ENCODE data around the gene VPS39.
A peak's percentile ranks its signal among the peaks of the same experiment; 100 is the strongest.

The VPS39 gene, protein sequence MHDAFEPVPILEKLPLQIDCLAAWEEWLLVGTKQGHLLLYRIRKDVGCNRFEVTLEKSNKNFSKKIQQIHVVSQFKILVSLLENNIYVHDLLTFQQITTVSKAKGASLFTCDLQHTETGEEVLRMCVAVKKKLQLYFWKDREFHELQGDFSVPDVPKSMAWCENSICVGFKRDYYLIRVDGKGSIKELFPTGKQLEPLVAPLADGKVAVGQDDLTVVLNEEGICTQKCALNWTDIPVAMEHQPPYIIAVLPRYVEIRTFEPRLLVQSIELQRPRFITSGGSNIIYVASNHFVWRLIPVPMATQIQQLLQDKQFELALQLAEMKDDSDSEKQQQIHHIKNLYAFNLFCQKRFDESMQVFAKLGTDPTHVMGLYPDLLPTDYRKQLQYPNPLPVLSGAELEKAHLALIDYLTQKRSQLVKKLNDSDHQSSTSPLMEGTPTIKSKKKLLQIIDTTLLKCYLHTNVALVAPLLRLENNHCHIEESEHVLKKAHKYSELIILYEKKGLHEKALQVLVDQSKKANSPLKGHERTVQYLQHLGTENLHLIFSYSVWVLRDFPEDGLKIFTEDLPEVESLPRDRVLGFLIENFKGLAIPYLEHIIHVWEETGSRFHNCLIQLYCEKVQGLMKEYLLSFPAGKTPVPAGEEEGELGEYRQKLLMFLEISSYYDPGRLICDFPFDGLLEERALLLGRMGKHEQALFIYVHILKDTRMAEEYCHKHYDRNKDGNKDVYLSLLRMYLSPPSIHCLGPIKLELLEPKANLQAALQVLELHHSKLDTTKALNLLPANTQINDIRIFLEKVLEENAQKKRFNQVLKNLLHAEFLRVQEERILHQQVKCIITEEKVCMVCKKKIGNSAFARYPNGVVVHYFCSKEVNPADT

DNA sequence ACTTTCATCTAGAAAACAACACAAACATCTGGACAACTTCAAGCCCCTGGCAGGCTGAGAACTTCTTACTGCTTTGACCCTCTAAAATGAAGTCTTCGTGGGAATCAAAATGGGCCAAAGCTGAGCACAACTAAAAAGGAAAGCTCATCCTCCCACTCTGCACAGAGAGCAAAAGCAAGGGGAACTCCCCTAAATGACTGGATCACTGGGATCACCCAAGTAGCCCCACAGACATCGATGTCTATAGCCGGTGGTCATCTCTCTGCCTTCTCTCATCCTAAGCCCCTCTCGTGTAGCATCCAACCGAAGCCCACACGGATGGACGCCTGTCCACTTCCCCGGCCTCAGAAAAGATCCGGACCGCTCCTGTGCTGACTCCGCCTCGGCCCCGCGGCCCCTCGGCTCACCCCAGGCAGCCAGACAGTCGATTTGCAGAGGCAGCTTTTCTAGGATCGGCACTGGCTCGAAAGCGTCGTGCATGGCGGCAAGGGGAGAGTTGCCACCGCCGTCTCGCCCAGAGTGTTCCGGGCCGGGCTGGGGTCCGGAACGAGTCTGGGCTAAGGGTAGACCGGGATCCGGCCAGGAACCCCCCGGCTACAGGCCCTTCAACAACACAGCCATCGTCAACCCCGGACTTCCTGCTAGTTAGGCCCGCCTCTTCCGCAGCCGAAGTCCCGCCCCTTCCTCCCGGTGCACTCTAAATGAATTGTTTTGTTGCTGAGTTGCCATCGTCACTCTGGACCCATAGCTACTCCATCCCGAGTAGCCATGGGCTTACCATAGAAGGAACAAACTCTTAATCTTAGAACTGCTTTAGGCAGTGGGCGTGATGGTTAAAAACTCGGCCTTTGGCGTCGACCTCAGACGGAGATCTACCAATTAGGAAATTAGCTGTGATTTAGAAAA is at the start of gene VPS39:
Gene VPS39, minus strand, starts transcription at position 631 of the 906 bp plus-strand sequence. Its CDS starts 151 bp downstream, at position 480.
- Histone ChIP-seq H3K9ac (peak within 1 kb of the TSS; percentile 75), H3K27ac (peak within 1 kb of the TSS; percentile 72), H3K4me3 (IDR thresholded peaks at IDR 0.05; ENCODE audit: insufficient read depth, low read depth, low read length) (no peak within 1 kb of the TSS), H3K27me3 (ENCODE audit: insufficient read depth, low read depth) (no peaks in the 10 kb centered on the region), H2AFZ (ENCODE audit: low read depth) (peak within 1 kb of the TSS; percentile 47), H3K36me3 (ENCODE audit: insufficient read depth) (no peaks in the 10 kb centered on the region), H3K4me1 (ENCODE audit: low read depth, poor library complexity, severe bottlenecking) (peaks cover 21% of the 10 kb centered on the region), H3K4me2 (peak within 1 kb of the TSS; percentile 72), H3K79me2 (ENCODE audit: insufficient read depth, low read depth) (peaks cover 19% of the 10 kb centered on the region), H4K20me1 (ENCODE audit: insufficient read depth) (no peaks in the 10 kb centered on the region)
- TF ChIP-seq, protein P1, sequence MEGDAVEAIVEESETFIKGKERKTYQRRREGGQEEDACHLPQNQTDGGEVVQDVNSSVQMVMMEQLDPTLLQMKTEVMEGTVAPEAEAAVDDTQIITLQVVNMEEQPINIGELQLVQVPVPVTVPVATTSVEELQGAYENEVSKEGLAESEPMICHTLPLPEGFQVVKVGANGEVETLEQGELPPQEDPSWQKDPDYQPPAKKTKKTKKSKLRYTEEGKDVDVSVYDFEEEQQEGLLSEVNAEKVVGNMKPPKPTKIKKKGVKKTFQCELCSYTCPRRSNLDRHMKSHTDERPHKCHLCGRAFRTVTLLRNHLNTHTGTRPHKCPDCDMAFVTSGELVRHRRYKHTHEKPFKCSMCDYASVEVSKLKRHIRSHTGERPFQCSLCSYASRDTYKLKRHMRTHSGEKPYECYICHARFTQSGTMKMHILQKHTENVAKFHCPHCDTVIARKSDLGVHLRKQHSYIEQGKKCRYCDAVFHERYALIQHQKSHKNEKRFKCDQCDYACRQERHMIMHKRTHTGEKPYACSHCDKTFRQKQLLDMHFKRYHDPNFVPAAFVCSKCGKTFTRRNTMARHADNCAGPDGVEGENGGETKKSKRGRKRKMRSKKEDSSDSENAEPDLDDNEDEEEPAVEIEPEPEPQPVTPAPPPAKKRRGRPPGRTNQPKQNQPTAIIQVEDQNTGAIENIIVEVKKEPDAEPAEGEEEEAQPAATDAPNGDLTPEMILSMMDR (conservative IDR thresholded peaks at IDR 0.05; ENCODE audit: low read depth, low read length) = no peak; the same call in 1 of the 2 replicates

DNA sequence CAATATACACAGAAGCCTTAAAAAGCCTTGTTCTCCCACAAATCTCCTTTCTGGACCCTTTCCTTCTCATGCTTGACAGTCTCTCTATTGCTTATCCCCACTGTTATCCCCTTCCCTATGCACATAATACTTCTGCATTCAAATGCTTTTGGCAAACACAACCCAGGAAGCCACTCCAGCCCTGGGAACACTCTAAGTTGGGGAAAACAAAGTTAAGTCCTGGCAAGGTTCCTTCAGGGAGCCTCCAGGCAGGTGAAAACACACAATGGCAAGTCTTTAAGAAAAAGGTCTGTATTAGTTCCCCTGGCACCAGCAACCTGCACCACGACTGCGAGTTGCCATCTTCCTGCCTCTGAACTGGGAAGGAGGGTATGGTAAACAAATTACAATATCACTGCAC is 45.2 kb upstream of the VPS39 start:
- no peaks in the 10 kb centered on the region for H3K79me2 ChIP-seq (ENCODE audit: insufficient read depth, low read depth)
- no peaks in the 10 kb centered on the region for H3K27me3 ChIP-seq (ENCODE audit: insufficient read depth, low read depth)
- H2AFZ ChIP-seq (ENCODE audit: low read depth) = no peak overlapping the region
- no peak overlapping the region for H3K4me3 ChIP-seq (IDR thresholded peaks at IDR 0.05; ENCODE audit: insufficient read depth, low read depth, low read length)
- TF ChIP-seq, protein P1 (conservative IDR thresholded peaks at IDR 0.05; ENCODE audit: low read depth, low read length) = no peak
- H3K4me1 ChIP-seq (ENCODE audit: low read depth, poor library complexity, severe bottlenecking) = no peaks in the 10 kb centered on the region
- no peak overlapping the region for H3K4me2 ChIP-seq
- H4K20me1 ChIP-seq (ENCODE audit: insufficient read depth) = no peaks in the 10 kb centered on the region
- no peak overlapping the region for H3K27ac ChIP-seq
- H3K36me3 ChIP-seq (ENCODE audit: insufficient read depth) = 0 out of 2 replicates have a peak, but pooled peaks cover 8% of the 10 kb centered on the region
- H3K9ac ChIP-seq = no peak overlapping the region

DNA sequence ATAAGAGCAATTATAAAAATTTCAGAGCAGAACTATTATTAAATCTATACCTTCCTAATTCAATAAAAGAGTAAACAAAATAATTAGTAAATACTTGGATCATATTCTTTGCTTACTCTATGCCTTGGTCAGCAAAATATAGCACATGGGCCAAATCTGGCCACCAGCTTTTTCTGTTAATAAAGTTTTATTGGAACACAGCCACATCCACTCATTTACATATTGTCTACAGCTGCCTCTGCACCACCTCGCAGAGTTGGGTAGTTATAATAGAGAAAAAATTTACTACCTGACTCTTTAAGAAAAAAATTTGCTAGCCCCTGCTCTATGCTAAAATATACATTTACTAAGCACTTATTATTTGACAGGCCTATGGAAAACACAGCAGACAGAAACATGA is 32.7 kb upstream of the VPS39 start:
- Histone ChIP-seq H4K20me1 (ENCODE audit: insufficient read depth) (no peaks in the 10 kb centered on the region), H3K27me3 (ENCODE audit: insufficient read depth, low read depth) (no peaks in the 10 kb centered on the region), H3K4me3 (IDR thresholded peaks at IDR 0.05; ENCODE audit: insufficient read depth, low read depth, low read length) (no peak overlapping the region), H3K27ac (no peak overlapping the region), H3K79me2 (ENCODE audit: insufficient read depth, low read depth) (no peaks in the 10 kb centered on the region), H3K4me2 (no peak overlapping the region), H3K36me3 (ENCODE audit: insufficient read depth) (no peaks in the 10 kb centered on the region; the same call in 1 of the 2 replicates), H3K4me1 (ENCODE audit: low read depth, poor library complexity, severe bottlenecking) (no peaks in the 10 kb centered on the region), H3K9ac (no peak overlapping the region), H2AFZ (ENCODE audit: low read depth) (no peak overlapping the region)
- TF ChIP-seq, protein P1 (conservative IDR thresholded peaks at IDR 0.05; ENCODE audit: low read depth, low read length) = no peak

All from KMS-11 (cell line).